B cell (primary cell): ENCODE measurements around the gene NCK2.

ENCODE experiments used
- CTCF ChIP-seq: fragments of 200-600 bp; IDR thresholded peaks from one replicate; pipeline ENCODE4 v1.8.0; 2022; ENCODE audit warnings: antibody characterized with exemption, mild to moderate bottlenecking
- EZH2 ChIP-seq: IDR thresholded peaks from 2 replicates; pipeline ENCODE4 v1.6.1; 2012; ENCODE audit warnings: borderline replicate concordance, low read depth, mild to moderate bottlenecking, moderate library complexity, low read length; ENCODE audit not compliant: insufficient read depth, poor library complexity, severe bottlenecking

GRCh38 chr2:105929516-105929915 is 184.8 kb downstream of the NCK2 start:
- no peak for TF ChIP-seq CTCF
- no peak for TF ChIP-seq EZH2
